Measurements from ENCODE around the gene MYO9B. TPM values are rescaled to one million over a fixed set of nuclear protein-coding genes. Genes with fewer than 3 reads are reported as not detected.

MYO9B gene
- total RNA-seq, 4 donors from 2014 or later = 72.0 to 158 (median 82.8) TPM

DNA sequence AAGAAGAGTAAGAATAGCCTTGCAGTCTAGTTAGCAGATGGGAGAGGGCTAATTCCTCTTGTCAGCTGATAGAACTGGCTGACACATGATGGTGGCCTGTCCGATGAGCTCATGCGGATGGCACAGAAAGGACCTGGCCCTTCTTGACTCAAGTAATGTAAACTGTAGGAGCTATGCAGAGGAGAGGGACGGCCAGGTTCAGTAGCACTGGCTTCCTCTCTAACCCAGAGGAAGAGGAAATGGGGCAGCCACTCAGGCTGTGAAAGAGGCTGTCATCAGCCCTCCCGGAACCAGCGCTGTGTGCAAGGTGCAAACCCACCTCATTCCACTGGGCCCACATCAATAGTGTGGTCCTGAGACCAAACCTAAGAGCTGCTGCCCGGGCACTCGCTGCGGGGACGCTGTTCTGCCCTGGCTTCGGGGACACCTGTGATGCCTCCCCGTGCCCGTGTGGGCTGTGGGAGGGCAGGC lies 108.8 kb downstream of the MYO9B start:
- TF ChIP-seq, protein P1, sequence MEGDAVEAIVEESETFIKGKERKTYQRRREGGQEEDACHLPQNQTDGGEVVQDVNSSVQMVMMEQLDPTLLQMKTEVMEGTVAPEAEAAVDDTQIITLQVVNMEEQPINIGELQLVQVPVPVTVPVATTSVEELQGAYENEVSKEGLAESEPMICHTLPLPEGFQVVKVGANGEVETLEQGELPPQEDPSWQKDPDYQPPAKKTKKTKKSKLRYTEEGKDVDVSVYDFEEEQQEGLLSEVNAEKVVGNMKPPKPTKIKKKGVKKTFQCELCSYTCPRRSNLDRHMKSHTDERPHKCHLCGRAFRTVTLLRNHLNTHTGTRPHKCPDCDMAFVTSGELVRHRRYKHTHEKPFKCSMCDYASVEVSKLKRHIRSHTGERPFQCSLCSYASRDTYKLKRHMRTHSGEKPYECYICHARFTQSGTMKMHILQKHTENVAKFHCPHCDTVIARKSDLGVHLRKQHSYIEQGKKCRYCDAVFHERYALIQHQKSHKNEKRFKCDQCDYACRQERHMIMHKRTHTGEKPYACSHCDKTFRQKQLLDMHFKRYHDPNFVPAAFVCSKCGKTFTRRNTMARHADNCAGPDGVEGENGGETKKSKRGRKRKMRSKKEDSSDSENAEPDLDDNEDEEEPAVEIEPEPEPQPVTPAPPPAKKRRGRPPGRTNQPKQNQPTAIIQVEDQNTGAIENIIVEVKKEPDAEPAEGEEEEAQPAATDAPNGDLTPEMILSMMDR (IDR thresholded peaks at IDR 0.05; ENCODE audit: low read depth) = no peak

DNA sequence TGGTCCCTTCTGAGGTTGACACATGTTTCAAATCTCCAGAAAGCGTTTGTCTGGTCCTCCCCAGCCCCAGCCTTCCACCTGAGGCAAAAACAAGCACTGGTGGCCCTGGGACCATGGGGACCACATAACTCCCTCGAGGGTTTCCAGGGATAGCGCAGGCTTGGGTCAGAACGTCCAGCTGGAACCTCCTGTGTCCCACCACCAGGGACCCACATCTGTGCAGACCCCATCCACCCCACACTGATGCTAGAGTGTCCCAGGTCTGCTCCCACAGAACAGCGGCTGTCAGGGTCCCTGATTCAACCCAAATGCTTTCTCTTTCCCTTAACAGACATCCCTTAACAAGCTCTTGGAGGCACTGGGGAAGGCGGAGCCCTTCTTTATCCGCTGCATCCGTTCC lies 110.0 kb downstream of the MYO9B start:
- TF ChIP-seq, protein P1 (IDR thresholded peaks at IDR 0.05; ENCODE audit: low read depth) = no peak

DNA sequence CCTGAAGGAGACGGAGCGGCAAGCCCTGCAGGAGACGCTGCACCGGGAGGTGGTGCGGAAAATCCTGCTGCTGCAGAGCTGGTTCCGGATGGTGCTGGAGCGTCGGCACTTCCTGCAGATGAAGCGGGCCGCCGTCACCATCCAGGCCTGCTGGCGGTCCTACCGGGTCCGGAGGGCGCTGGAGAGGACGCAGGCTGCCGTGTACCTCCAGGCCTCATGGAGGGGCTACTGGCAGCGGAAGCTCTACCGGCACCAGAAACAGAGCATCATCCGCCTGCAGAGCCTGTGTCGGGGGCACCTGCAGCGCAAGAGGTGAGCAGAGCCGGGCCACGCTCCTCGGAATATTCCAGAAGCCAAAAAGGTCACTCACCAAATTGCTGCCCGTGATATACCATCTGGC lies 117.2 kb downstream of the MYO9B start:
- TF ChIP-seq, protein P1 (IDR thresholded peaks at IDR 0.05; ENCODE audit: low read depth) = no peak

DNA sequence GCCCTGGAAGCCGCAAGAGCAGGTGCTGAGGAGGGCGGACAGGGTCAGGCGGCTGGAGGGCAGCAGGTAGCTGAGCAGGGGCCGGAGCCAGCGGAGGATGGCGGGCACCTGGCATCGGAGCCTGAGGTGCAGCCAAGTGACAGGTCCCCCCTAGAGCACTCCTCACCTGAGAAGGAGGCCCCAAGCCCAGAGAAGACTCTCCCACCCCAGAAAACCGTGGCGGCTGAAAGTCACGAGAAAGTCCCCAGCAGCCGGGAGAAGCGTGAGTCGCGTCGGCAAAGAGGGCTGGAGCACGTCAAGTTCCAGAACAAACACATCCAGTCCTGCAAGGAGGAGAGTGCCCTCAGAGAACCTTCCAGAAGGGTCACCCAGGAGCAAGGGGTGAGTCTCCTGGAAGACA lies 119.0 kb downstream of the MYO9B start:
- TF ChIP-seq, protein P1 (IDR thresholded peaks at IDR 0.05; ENCODE audit: low read depth) = no peak

DNA sequence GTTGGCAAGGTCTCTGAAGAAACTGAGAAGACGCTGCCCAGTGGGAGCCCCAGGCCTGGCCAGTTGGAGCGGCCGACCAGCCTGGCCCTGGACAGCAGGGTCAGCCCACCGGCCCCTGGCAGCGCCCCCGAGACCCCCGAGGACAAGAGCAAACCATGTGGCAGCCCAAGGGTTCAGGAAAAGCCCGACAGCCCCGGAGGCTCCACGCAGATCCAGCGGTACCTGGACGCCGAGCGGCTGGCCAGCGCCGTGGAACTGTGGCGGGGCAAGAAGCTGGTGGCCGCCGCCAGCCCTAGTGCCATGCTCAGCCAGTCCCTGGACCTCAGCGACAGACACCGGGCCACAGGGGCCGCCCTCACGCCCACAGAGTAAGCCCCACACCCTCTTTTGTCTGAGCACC lies 119.5 kb downstream of the MYO9B start:
- TF ChIP-seq, protein P1 (IDR thresholded peaks at IDR 0.05; ENCODE audit: low read depth) = no peak

DNA sequence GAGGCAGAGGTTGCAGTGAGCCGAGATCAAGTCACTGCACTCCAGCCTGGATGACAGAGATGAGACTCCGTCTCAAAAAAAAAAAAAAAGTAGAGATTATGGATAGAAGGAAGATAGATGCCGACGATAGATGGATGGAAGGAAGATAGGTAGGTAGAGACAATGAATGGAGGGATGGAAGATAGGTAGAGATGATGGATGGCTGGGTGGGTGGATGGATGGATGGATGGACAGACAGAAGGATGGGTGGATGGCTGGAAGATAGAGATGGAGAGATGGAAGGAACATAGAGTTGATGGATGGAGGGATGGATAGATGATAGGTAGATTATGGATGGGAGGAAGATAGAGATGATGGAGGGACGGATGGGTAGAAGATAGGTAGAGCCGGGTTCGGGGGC lies 121.0 kb downstream of the MYO9B start:
- TF ChIP-seq, protein P1 (IDR thresholded peaks at IDR 0.05; ENCODE audit: low read depth) = no peak

DNA sequence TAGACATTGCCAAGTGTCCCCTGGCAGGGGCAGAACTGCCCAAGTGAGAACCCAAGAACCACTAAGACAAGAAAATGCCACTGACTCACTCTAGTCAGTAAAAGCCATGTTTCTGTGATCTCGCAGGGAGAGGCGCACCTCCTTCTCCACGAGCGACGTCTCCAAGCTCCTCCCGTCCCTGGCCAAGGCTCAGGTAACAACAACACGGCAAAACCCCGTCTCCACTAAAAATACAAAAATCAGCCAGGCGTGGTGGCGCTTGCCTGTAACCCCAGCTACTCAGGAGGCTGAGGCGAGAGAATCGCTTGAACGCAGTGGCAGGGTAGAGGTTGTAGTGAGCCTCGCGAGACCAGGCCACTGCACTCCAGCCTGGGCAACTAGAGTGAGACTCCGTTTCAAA lies 122.1 kb downstream of the MYO9B start:
- TF ChIP-seq, protein P1 (IDR thresholded peaks at IDR 0.05; ENCODE audit: low read depth) = no peak

Data from subcutaneous adipose tissue (tissue), 4 donors.